COLO829 (cell line): ENCODE measurements around the gene MKS1.

Source experiments
- DNase-seq: peaks from one replicate; pipeline ENCODE4 v3.0.0; 2012; ENCODE audit warnings: low spot score

The MKS1 gene

DNA sequence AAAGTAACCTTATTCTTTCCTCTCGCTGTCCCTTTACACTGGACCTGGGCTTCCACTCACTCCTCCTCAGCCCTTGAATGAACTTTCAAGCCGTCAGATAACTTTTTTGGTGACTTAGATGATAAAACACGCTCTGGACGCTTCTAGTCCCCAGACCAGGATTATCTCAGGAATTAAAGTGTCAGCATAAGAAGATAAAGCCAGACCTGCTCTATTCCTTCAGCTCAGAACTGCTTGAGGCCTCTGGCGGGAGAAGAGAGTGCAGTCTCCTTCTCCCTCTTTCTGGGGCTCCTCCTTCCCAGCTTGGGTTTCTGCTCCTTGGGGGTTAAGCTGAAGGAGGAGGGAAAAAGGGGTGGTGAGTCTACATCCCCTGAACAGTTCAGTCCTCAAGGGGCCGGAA lies 25.9 kb upstream of the MKS1 start:
- no peak for DNase-seq

DNA sequence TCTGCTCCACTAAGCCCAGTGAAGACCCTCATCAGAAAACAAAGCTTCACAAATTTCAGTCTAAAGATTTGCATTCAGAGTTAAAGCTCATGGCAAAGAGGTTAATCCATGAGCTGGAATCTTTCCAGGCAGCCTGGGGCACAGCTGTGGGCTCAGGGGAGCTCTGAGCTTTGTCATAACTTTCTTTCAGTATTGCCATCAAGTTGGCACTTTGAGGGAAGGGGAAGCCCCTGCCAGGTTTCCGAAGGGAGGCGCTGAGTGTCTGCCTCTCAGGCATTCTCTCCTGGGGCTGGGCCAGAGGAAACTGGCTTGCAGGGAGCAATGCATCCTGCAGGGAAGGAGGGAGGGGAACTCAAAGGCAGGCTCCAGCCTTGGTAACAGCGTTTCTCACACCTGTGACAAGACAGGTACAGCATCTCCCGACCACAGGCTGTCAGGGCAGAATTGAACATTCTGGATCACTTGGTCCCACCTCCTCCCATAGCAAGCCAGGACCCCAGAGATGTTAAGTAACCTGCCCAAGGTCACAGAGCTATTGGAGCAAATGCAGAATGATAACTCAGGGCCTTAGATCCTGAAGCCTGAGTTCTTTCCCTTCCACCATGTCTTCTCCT lies 23.2 kb upstream of the MKS1 start:
- DNase-seq = no peak

DNA sequence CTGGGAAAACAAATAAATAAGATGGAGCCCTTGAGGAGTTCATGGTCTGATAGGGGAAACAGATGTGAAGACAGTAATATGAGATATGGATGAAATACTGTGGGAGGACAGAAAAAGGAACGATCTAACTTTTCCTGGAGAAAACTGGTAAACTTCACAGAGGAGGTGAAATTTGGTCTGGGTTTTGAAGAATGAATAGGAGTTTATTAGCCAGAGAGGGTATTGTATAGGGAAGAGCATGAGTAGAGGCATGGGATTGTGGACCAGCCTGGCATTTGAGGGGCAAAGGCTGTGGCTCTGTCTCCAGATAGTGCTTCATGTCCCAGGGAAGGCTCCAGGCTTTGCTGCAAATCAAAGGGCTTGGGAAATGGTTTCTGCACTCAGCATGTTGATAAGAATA lies 20.9 kb upstream of the MKS1 start:
- no peak for DNase-seq

DNA sequence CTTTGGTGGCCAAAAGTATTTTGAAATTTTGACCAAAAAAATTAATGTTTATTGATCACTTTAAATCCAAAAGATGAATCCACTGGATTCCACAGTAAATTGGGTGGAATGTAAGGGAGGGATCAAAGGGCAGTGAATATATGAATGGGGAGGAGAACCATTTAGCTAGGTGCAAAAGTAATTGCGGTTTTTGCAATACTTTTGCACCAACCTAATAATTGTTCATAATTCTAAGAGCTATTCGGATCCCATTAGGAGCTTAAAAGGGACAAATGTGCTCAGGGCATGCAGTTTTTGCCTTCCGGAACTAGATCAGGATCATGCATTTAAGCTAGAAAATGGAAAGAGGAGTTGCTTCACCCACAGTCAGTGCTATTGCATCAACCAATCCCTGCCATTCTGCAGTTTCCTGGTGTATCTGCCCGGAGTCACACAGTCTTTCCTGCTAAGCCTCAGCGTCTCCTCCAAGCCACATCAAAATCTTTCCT lies 19.1 kb upstream of the MKS1 start, which contains the start of gene LPO:
Gene LPO (plus strand): TSS at position 438 of the 488 bp plus-strand sequence. CDS start 4,396 bp downstream, outside the sequence.
- no peak for DNase-seq

DNA sequence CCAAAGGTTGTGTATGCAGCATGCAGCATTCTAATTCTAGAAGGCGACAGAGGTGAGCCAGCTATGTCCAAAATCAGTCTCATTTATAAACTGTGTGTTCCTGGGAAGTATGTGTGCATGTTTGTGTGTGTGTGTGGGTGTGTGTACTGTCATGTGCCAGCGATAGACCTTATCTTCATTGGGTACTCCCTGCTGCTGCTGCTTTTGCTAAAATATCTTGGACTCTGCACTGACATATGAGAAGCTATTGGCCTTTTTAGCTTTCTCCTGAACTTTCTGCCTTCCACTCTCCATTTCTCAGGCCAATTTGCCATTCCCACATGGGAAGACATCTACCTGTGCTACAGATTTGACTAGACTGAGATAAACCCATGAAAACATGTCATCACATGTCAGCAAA lies 17.3 kb upstream of the MKS1 start:
- DNase-seq = no peak

DNA sequence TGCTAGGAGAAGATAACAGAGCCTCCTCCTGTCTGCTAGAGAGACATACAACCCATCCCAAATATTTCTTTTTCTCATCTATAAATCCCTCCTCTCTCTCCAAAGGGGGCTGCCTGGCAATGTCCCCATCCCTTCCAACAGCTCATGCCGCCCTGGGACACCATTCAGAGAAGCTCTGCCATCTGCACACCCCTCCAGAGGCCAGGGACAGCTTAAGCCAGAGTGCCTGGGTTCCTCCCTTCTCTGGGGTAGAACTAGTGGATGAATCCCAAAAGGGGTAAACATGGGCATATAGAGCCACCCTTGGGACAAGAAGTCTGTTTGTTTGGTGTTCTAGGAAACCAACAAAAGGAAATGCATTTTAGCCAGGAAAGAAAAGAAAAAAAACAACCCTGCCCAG lies 16.8 kb upstream of the MKS1 start:
- DNase-seq = no peak

DNA sequence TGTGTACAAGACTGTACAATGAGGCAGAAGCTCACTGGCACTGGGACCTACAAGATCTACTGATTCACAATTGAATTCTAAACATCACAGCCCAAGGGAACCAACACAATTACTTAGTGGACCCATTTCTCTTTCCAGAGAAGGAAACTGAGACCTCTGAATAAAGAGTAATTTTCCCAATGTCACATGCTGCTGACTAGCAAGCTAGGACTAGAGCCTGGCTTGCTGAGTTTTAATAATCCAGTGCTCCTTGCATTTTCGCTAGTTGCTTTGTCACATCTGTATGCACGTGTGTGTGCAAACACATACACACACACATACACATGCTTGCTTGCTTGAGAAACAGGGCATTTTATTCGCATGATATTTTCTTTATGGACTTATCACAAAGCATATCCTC lies 15.5 kb upstream of the MKS1 start:
- DNase-seq = no peak

DNA sequence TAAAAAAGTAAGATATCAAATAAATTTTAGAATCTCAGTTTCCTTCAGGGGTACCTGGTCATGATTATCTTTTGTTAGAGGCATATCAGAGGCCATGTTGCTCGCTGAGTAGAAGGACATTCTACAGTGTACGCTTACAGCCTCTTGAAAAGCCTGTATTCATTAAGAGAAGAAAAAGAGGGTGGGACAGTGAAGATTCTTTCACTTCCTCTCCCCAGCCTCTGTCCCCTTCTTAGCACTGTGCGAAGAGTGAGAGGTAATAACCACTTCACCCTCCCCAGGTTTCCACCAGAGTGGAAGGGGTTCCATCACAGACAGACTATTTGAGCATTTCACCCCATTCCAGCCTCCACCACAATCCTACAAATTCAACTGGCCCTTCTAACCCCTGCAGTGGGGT lies 14.5 kb upstream of the MKS1 start:
- DNase-seq = no peak

DNA sequence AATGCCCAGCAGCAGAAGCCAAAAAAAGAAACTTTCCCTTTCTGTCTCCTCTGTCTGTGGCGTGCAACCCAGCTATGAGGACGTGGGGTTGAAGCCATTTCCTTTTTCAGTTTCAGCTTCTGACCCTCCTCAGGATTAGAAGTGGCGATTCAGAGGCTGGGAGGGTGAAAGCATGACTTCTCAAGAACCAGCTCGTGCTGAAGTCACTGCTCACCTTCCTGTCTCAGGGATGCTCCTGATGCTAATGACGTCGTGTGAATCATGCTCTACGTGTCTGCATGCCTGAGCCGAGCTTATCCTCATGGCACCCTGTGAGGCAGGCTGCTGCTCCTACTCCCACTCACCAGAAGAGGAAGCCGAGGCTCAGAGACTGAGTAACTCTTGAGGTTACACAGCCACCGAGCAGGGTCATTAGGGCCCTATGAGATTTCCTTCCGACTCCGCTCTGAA lies 13.7 kb upstream of the MKS1 start:
- no peak for DNase-seq

DNA sequence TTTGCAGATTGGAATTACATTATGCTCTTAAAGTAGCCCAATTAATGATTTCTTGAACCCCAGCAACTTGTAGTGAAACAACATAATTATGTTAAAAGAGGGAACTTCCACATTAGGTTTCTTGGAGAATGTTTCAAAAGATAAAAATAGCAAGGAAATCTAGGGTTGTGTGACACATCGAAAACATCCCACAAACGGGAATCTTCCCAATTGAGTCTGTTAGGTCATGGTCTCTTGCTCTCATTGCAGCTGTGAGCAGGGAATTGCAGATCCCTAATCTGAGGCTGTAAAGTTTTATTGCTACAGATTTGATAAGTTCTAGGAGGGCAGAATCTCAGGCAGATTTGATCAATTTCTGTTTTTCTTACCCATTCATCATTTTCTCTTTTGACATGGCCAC lies 12.6 kb upstream of the MKS1 start:
- no peak for DNase-seq

DNA sequence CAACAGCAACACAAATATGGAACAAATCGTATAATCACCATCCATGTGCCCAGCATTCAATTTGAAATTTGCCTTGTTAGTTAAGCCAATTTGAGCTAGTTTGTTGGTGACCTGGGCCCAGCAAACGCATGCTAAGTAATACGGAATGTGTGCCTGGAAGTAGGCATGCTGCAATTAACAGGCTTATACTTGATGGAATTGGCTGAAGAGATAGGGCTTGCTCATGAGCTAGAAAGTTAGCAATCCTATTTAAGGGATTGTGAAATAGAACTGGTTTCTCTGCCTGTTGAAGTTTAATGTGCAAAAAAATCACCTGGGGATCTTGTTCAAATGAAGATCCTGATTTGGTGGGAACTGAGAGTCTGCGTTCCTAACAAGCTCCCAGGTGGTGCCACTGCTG lies 10.8 kb upstream of the MKS1 start:
- DNase-seq = no peak

DNA sequence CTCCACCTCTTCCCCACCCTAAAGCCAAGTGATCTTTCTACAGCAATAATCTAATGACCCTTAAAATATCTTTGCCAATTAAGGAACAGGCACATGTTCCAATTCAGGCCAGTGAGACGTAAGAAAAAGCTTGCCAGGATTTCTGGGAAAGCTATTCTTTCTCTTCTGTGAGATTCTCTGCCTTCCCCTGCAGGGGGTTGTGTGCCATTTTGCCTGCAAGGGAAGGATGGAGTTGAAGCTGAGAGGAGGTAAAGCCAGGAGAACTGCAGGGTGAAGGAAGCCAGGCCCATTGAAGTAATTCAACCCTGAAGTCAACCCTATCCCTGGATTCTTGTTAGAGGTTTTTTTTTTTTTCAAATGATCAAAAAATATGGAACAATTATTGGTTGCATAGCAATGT lies 10.3 kb upstream of the MKS1 start:
- DNase-seq = no peak

DNA sequence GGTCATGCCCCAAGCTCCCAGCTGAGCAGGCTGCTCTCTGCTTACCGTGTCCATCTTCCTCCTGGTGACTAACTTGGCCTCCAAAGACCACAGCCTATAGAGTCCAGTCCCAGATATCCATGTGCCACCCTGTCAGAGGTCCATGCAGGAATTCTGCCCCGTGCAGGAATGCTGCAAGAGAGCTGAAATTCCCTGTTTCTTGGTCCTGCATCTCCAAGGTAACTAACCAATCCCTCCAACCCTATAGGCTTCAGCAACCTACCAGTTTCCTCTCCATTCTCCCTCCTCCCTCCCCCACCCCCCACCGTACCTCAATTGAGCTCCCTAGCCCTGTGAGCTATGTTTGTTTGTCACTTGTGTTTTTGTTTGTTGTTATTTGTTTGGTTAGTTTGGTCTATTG lies 9.6 kb upstream of the MKS1 start:
- DNase-seq = no peak

DNA sequence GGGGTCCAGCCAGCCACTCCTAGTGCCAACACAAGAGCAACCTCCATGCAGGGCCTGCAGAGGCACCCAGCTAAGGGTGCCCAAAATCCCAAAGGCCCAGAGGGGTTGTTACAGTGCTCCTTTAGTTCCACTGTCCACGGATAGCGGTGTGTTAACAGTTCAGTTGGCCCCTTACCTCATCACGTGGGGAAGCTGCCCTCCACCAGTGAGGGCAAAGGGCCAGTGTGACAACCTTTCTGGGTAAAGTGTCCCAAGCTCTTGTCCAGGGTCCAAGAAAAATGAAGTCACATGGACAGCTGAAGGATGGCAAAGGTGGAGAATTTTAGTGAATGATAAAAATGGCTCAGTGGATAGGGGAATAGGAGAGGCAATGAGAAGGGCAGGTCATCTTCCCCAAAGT lies 8.7 kb upstream of the MKS1 start:
- DNase-seq = no peak

DNA sequence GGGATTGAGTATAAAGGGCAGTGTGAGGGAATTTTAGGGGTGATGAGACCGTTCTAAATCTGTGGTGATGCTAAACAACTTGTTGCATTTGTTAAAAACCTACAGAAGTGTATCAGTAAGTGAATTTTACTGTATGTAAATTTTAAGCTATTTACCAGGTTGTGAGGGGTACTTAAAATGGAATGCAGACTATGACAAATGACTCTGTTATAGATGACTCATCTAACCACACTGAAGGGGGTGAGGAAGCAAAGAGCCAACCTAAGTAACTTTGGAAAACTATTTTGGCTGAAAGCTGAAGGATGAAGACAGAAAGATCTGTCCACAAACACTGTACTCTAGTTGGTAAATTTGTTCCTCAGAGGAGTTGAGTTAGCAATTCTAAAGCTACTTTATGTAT lies 5.3 kb upstream of the MKS1 start:
- DNase-seq = peak; percentile 68

DNA sequence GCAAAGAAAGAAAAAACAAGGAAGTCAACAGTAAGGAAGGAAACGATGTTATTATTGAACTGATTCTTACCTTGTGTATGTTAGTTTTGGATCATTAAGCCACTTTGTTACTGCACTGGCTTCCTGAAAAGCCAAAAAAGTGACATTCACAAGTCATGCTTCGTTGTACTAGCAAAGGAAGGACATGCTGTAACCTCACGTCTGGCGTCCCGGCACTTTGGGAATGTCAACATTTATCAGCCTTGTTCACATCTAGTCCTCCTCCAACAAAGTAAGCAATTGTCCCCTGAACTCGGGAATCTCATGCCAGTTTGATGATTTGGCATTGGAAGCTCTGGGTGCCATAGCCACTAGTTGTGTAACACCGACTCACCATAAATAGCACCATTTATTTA lies 731 bp upstream of the MKS1 start:
- peak; percentile 48 for DNase-seq

DNA sequence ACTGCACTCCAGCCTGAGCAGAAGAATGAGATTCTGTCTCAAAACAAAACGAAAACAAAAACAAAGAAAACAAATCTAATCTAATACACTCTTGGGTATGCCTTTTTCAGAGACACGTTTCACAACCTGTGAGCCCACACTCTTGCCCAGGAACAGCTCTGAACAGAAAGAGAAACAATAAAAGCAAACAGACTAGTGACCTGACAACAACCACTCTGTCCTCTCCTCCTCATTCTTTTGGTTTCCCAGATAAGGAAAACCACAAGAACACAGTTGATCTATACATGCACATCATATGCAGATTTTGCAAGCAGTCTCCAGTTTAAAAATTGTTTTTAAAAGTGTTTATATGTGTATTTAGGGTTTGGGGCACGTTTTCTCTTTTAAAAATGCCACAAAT lies 1.3 kb downstream of the MKS1 start:
- DNase-seq = no peak

DNA sequence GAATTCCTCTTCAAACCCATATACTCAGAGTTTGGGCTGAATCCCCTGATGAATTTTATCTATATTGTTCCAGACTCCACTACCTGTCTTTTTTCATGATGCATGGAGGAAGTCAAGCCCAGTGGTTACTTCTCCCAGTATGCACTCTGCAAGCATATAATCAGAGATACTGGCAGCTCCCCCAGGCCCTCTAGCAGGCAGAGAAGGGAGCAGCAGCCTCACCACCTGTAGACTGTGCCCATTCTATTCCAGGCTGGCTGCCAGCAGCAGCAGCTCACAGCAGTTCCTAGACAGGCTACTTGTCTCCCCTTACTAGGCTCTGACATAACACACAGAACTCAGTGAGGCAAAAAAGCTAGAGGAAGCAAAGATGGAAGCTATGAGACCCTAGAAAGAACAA lies 3.4 kb downstream of the MKS1 start:
- no peak for DNase-seq

DNA sequence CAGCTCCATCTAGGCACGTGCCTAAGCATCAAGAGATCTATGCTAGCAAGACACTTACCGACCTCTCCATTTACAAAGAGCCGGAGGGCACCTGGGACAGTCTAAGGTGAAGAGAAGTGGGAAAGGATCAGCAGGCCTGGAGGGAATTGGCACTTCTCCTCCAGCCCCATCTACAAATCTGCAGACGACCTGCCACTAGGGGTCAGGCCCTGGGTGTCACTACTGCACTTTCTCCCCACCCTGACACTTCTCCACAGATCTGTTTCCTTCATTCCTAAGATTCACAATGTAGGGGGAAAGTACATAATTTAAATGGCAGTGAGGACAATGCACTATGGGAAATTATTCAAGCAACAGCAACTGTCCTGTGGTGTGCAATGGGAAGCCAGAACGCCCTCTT lies 8.1 kb downstream of the MKS1 start:
- DNase-seq = no peak

DNA sequence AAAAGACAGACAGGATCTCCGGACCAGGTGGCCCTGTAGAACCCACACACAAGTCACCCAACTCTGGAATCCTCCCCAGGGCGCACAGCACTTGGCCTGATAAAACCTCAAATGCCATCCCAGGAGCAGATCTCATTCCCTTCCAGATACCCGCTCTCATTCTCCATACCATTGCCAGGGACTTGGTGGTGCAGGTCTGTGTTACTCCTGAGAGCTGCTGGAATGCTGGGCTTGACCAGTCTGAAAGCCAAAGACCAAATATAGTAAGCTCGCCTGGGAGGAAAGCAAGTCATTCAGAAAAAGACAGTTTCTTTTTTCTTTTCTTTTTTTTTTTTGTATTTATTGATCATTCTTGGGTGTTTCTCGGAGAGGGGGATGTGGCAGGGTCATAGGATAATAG lies 10.7 kb downstream of the MKS1 start:
- DNase-seq = no peak

DNA sequence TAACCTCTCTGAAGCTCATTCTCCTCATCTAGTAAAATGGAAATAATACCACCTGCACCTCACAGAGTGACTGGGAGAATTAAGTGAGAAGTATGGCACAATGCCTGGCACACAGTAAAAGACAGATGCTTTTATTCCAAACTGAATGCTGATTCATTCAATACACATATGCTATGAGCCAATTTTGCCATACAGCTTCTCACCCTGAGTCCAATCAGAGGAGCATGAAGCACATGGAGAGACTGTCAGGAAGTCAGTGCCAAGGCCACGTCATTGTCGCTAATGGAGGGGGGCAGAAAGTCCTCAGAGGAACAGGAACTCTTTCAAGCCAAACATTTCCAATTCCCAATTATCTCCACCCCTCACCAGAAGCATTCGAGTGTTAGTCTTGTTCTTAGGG lies 11.6 kb downstream of the MKS1 start:
- DNase-seq = no peak

DNA sequence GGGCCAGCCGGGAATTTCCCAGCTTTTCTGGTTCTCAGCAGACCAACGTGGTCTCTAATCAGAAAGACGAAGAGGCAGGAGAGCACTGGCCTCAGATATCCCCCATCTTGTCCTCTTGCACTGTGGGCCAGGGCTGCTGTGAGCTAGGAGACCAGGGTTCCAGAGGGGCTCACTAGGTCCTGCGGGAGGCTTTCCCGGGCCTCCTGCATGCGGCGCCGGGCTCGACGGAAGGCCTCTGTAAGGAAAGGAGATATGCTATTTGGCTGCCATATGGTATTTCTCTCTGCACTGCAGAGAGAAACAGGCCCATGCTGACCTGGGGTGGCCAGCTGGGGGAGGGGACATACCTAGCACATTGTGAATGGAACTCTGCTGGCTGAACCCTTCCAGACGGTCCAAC lies 13.1 kb downstream of the MKS1 start:
- no peak for DNase-seq

DNA sequence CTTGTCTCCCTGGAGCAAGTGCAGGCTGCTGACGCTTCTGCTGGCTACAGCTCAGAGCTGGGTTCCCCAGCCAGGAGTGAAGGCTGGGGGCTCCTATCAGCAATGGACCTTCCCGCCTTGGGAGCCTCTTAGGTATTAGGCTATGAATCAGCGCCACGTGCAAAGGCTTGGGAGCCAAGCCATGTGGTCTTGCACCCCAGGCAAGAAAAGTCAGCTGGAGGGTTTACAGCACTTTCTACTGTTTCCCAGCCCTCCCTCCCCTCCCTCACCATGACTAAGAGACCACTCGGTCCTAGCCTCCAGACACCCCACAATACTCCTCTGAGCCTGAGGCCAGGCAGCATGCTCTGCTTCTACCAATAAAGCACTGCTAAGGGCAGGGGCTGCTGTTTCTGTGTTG lies 14.3 kb downstream of the MKS1 start:
- DNase-seq = no peak

DNA sequence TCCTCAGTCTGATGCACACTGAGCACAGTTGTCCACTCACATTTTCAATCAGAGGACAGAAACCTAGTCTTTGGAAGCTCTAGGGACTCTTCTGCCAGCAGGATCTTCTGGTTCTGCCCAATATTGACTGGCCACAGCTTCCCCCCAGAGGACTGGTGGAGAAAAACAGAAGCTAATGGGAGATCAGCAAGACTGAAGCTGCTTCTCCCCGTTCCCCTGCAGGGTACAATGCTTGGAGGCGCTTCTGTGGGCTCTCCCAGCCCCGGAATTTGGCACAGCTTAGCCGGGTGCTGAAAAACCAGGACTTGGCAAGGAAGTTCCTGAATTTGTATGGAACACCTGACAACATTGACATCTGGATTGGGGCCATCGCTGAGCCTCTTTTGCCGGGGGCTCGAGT lies 16.2 kb downstream of the MKS1 start:
- DNase-seq = no peak
